Renal pelvis (tissue), 4 donors: ENCODE data around the gene TMPRSS9. TPM values are rescaled to one million over a fixed set of nuclear protein-coding genes. Genes with fewer than 3 reads are reported as not detected.

Experiments
- DNase-seq: peaks from one replicate; pipeline ENCODE4 v3.0.0-alpha.2; 2013
- polyA plus RNA-seq, 3 donors: library from polyadenylated mRNA; unstranded; fragments of 120-200 nt; gene quantifications; one replicate each; pipeline ENCODE4 v1.2.1, GENCODE V29; 2013; ENCODE audit not compliant: insufficient read length in 3 of 3

TMPRSS9 gene
- polyA plus RNA-seq, 3 donors = 0.27 to 1.3 (median 1.1) TPM

DNA sequence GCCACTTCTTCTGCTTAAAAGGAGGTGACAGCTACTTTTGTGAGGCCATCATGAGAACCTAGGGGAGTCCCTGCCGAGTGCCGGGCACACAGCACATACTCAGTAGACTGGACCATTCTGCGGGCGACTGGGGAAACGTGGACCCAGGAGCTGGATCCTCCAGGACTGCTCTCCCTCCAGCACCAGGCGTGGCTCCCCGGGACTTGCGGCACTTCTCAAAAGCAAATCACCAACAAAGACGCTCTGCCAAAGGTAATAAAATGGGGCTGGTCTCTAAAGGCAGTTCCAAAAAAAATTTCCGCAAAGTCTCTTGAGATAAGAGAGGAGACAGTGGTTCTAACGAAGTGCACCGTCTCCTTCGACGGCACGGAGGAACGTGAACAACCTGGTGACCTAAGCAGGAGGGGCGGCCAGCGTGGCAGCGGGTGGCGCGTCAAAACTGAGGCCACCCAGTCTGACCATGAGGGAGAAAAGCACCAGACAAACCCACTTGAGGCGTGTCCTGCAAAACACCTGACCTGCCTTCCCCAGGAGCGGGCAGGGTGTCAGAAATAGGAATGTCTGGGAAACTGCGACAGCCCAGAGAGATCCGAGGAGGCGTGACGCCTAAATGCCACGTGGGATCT is 1.4 kb upstream of the TMPRSS9 start:
- DNase-seq = no peak

DNA sequence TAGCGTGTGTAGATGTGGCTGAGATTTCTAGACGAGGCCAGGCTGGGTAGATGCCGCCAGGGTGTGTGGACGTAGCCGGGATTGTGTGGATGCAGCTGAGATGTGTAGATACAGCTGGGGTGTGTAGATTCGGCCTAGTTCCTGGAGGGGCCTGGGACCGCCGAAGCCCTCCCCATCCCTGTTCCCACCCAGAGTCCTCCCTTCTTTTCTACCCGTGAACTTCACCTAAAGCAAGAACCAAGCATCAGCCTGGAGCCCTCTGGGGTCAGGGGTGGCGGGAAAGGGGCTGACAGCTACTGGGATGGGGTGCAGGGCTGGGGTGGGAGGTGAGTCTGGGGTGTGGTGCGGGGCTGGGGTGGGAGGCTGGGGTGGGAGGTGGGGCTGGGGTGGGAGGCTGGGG is 768 bp downstream of the TMPRSS9 start:
- DNase-seq = no peak

DNA sequence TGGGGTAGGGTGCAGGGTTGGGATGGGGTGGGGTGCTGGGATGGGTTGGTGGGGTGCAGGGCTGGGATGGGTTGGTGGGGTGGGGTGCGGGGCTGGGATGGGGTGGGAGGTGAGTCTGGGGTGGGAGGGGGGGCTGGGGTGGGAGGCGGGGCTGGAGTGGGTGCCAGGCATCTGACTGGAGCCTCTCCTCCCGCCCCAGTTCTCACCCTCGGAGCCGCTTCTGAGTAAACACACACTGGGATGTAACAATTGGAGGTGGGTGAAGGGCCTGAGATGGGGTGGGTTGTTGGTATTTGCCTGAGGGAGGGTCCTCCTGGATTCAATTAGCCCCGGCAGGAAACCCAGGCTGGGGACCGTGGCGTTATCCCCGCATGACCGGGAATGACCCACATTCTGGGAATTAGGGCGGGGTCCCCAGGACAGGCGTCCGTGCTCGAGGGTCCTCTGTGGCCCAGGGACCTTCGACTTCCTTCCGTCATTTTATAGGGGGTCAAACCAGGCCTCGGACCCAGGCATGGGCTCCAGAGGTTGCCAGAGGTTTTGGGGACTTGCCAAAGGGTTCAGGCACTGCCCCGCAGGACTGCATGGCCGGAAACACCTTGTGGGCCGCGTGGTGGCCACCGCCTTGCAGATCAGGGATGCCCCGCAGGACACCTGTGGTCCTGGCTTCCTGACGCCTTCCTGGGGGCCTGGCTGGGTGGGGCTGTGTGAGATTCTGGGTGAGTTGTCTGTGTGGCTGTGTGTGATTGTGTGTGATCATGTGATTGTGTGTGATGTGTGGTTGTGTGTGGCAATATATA is 1.4 kb downstream of the TMPRSS9 start:
- DNase-seq = no peak

DNA sequence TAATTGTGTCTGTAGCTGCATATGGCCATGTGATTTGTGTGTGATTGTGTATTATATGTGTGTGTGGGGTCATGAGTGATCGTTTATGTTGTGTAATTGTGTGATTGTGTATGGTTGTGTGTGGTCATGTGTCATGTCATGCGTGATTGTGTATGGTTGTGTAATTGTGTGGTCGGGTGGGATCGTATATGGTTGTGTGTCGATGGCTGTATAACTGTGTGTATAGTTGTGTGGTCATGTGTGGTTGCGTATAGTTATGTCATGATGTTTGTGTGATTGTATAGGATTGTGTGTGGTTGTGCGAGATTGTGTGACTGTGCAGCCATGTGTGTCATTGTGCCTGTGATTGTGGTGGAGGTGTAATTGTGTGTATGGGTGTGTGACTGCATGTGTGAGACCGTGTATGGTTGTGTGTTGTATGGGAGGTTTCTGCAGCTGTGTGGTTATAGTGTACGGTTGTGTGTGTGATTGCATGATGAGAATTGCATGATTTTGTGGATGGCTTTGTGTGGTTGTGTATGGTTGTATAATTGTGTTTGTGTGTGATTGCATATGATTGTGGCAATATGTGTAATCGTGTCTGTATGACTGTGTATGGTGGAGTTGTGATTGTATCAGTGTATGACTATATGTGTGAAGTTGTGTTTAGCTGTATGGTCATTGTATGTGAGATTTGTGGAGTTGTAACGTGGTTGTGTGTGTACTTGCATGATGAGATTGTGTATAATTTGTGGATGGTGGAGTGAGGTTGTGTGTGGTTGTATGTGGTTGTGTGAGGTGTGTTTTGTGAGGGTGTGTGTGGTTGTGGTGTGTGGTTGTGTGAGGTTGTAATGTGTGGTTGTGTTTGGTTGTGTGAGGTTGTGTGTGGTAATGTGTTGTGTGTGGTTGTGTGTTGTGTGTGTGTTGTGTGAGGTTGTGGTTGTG is 2.2 kb downstream of the TMPRSS9 start:
- no peak for DNase-seq

DNA sequence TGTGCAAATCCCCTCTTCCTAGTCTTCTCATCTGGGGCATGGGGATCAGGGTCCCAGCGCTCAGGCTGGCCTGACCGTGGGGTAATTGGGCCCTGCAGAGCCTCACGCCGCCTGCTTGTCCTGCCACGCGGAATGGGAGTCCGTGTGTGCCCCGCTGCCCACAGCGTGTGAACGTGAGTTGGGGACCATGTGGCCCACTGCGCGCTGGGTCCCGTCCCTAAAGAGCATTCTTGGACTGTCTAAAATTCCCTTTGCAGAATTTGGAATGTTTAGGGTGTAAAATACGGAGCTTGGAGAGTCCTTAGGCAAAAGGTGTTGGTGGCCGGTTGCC is 2.9 kb downstream of the TMPRSS9 start:
- no peak for DNase-seq

DNA sequence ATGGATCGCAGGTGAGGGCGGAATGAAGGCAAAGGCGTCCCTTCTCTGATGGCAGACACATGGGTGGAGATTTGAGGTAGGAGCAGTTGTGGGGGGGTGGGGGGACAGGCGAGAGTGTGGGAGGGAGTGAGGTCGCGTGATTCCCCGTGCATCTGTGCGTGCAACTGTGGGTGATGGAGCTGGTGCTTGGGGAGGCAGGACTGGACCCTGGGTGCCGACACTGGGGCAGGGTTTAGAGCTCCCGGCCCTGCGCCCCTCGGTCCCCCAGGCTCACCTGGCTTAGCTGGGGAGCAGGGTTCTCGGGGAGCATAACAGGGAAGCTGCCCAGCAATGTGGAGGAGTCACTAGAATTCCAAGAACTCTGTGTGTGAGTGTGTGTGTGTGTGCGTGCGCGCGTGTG is 3.4 kb downstream of the TMPRSS9 start:
- DNase-seq = no peak

DNA sequence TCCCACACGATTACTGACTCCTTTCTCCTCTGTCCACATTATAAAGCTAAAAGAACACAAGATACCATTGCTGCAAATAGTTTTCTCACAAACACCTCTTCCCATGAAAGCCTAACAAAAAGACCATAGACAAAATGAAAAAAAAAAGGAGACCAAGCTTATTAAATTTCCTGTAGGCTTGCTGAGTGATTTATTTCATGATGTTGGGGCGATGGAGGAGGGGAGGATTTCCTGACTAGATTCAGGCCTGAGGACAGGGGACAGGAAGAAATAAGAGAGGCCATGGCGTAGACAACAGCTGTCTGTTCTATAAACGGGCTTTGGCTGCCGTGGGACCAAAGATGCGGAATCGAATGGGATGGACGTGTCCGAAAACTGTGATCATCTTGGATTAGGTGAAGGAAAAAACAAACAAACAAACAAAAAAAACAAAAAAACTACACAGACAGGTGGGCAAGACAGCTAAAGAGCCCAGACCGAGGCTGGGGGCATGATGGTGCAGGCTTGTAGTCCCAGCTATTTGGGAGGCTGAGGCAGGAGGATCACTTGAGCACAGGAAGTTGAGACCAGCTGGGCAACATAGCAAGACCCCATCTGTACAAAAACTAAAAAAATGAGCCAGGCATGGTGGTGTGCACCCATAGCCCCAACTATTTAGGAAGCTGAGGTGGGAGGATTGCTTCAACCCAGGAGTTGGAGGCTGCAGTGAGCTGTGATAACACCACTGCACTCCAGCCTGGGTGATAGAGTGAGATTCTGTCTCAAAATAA is 5.3 kb downstream of the TMPRSS9 start:
- DNase-seq = peak; percentile 55

DNA sequence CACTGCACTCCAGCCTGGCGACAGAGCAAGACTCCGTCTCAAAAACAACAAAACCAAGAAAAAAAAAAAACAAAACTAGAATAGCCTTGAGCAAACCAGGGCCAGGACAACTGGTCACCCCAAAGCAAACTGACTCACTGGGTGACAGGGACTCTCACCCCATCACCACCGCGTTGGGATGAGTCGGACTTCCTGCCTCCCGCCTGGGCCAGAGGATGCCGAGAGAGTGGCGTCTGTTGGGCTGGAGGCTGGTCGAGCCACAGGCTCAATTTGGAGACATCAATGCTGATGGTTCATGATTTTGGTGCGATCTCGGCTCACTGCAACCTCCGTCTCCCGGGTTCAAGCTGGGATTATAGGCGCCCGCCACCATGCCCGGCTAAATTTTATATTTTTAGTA is 11.6 kb downstream of the TMPRSS9 start:
- DNase-seq = no peak

DNA sequence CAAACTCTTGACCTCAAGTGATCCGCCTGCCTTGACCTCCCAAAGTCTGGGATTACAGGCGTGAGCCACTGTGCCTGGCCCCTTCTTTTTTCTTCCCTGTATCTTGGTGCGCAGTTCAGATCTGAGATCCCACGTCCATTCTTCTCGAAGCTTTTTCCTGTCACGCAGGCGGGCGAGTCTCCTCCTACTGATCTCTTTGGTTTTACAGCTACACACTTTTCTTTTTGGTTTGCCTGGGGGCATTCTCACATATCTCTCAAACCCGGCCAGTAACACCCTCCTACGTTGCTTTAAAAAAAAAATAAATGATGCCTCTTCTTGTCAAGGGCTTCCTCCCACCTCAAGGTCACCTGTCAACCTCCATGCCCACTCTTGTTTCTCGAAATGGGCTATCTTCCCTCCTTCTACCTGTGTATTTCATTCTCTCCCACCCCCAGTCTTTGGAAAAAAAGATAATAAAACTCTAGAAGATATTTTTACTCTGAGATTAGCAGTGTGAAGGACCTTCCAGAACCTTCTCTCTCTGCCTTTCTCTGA is 12.1 kb downstream of the TMPRSS9 start:
- DNase-seq = no peak

DNA sequence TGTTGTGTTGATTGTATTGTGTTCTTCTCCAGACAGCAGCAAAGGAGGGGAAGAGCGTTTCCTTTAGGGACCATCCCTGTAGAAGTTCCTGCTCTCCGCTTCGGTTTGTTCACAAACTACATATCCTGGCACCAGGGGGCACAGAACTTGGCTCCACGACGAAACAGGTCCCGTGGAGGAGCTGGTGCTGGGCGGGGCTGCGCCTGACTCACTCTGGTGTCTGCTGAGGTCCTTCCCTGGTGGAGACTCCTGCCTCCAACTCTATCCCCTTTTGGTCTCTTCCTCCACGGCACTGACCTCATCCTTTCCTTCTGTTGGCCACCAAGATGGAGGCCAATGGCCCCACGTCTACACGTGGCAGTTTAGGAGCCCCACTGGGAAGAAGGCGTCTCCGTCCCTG is 14.7 kb downstream of the TMPRSS9 start:
- DNase-seq = no peak

DNA sequence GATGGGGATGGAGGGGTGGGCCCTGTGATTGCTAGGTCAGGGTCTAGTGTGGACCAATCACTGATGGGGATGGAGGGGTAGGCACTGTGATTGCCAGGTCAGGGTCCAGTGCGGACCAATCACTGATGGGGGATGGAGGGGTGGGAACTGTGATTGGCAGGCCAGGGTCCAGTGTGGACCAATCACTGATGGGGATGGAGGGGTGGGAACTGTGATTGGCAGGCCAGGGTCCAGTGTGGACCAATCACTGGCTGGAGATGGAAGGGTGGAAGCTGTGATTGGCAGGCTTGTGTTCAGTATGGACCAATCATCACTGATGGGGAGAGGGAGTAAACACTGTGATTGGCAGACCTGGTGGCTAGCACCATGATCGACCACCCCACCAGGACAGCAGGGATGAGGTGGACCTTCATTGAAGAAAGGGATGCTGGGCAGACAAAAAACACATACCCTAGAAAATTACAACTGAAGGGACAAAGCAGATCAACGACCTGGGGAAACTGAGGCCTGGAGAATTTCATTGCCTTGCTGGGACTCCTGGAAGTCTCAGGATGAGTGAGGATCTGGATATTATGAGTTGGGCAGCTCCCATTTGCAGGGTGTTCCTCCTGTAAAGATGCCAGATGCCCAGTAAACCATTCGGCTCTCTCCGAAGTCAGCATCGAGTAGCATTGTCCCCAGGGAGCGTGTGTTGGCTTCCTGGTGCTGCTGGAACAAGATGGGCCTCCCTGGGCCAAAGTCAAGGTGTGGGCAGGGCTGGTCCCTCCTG is 15.5 kb downstream of the TMPRSS9 start:
- no peak for DNase-seq

DNA sequence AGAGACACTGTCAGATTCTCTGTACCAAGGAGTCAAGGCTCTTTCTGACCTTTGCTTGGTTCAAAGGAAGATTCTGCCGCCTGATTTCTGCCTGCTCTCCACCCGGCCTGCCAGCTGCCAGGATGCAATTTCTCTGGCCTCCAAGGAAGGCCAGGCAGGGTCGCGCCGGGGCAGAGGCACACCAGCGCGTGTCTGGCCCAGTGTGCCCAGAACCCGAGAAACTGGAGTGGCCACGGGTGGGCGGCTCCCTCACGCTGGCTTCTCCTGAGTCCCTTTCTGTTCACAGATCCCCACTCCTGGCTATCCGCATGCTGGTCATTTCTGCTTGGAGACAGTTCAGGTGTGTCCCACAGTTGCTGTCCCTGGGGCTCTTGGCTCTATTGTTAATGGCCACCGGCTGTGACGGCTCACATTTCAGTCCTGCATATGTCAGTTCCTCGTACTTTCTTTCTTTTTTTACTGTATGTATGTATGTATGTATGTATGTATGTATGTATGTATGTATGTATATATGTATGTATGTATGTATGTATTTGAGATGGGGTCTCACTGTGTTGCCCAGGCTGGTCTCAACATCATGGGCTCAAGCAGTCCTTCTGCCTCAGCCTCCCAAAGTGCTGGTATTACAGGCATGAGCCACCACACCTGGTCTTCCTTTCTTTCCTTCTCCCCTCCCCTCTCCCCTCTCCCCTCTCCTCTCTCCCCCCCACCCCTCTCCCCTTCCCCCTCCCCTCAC is 16.9 kb downstream of the TMPRSS9 start:
- no peak for DNase-seq

DNA sequence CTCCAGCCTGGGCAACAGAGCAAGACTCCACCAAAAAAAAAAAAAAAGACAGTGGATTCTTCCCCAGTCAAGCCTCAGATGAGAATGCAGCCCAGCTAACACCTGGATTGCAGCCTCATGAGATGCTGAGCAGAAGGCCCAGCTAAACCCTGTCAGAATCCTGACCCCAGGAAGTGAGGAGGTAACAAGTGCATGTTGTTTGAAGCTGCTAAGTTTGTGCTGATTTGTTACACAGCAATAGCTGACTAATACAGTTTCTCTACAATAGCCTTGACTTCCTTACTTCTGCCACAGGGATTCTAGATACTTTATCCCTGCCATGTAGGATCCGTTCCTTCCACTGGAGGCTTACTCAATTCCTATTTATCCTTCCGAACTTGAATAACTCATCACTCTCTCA is 20.5 kb downstream of the TMPRSS9 start:
- no peak for DNase-seq

DNA sequence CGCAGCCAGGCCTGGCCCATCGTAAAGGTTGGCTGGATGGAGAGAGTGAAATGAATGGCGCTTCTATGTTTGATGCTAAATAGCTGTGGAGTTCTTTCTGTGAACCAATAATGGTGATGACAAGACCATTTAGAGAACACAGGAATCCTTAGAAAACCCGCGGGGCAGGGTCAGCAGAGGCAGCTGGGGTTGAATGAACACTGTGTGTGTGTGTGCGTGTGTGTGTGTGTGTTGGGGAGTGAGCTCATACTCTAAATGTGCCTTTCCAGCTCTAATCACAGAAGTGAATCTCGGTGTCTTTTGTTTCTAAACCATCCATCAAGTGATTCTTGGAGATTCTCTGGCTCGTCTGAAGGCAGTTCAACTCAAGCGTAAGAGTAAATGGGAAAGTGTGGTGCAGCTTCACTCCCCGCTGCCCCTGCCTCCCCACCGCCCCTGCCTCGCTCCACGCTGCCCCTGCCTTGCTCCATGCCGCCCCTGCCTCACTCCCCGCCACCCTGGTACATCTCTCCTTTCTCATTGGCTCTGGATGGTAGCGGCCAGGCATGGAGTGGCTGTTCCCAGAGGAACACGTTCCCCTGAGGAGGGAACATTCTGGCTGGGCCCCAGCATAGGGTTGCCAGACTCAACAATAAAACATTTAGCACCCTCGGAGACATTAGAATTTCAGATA is 21.2 kb downstream of the TMPRSS9 start:
- DNase-seq = peak; percentile 55

DNA sequence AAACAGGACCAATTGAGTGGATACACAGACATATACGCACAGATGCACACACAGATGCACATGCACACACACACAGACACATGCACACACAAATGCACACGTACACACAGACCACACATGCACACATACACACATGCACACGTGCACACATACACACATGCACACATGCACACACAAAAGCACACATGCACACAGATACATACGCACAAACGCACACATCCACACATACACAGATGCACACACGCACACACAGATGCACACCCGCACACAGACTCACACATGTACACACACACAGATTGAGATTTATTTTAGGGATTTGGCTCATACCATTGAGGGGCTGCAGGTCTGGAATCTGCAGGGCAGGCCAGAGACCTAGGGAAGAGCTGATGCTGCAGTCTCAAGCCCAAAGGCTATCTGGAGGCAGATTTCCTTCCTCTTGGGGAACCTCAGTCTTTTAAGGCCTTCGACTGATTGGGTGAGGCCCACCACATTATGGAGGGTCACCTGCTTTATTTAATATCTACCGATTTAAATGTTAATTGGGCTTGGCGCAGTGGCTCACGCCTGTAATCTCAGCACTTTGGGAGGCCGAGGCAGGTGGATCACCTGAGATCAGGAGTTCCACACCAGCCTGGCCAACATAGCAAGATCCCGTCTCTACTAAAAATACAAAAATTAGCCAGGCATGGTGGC is 22.6 kb downstream of the TMPRSS9 start:
- no peak for DNase-seq

DNA sequence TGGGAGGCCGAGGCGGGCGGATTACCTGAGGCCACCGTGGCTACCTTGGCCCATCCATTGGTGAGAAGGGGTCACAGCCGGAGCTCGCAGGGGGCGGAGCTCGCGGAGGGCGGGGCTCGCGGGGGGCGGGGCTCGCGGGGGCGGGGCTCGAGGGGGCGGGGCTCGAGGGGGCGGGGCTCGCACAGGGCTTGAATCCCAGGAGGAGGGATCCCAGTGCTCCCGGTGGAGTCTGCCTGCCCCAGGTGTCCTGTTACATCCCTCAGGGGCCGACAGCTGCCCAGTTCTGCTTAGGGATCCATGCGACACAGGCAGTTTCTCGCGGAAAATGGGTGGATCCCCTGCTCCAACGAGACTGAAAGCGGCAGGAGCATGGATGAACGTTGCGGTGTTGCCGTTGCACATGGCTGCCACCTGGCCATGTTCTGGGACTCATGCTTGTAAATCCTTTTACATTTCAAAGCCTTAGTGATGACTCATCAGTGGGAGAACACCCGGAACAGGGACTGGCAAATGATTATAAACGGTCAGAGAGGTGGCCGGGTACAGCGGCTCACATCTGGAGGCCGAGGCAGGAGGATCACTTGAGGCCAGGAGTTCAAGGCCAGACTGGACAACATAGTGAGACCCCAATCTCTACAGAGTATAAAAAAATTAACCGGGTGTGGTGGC is 25.1 kb downstream of the TMPRSS9 start:
- no peak for DNase-seq

DNA sequence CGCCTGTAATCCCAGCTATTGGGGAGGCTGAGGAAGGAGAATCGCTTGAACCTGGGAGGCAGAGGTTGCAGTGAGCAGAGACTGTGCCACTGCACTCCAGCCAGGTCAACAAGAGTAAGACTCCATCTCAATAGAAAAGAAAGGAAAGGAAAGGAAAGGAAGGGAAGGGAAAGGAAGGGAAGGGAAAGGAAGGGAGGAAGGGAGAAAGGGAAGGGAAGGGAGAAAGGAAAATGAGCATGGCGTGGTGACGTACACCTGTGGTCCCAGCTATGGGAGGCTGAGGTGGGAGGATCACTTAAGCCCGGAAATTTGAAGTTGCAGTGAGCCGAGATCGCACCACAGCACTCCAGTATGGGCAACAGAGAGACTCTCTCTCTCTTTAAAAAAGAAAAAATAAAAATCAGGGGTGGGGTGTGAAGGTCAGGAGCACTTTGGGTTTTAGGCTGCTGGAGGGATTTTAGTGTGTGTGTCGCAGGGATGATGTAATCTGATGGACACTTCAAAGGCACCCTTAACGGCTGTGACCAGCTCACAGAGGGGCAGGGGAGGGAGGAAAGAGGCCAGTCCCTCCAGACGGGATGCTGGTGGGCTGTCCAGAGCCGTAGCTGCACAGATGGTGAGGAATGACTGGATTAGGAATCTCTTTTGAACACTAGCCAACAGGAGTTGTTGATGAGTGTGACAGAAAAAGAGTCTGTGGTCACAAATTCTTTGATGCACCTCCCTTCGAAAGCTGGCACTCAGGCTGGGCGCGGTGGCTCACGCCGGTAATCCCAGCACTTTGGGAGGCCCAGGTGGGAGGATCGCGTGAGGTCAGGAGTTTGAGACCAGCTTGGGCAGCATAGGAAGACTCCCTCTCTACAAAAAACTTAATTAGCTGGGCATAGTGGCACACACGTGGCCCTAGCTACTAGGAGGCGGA is 27.6 kb downstream of the TMPRSS9 start:
- no peak for DNase-seq
